Measurements from ENCODE around the gene PGC.
"Not testable (repeated sequence)": the region's sequence is repeated elsewhere in the genome, so short reads cannot be mapped to it uniquely, and the experiment has no call there.

DNA sequence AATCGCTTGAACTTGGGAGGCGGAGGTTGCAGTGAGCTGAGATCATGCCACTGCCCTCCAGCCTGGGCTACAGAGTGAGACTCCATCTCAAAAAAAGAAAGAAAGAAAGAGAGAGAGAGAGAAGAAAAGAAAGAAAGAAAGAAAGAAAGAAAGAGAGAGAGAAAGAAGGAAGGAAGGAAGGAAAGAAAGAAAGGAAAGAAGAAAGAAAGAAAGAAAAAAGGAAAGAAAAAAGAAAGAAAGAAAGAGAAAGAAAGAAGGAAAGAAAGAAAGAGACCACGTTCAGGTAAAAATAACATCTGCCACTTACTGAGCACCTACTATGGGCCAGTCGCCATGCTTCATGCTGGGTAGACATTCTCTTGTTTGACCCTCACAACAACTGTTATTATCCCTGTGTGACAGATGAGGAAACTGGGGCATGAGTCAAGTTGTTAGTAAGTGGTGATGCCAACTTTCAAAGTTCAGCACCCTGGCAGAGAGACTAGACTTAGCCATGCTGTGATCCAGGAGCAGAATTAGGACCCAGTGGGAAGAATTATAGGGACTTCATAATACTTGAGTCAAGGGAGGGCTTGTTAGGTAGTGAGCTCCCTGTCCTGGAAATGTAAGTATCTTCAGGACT, 19.0 kb upstream of the PGC start:
- TF ChIP-seq EZH2 (IDR thresholded peaks at IDR 0.05; ENCODE audit: borderline replicate concordance, low read length); CTCF (conservative IDR thresholded peaks at IDR 0.05 in 1 of 2, IDR thresholded peaks at IDR 0.05 in 1 of 2; ENCODE audit: extremely low read depth in 1 of 2, insufficient read depth in 1 of 2, low read depth in 1 of 2, low read length in 2 of 2): not testable (repeated sequence)
